K562 (cell line): ENCODE results near the gene HIRIP3. TPM values are rescaled to one million over a fixed set of nuclear protein-coding genes. Genes with fewer than 3 reads are reported as not detected.

Experiments
- ATF6 ChIP-seq: sonication (generic); formaldehyde crosslinking; IDR thresholded peaks from 2 replicates; pipeline ENCODE4 v1.4.0; 2020; ENCODE audit warnings: mild to moderate bottlenecking, missing genetic modification reagents
- CGGBP1 ChIP-seq: fragments of 250-450 bp; sonication (Bioruptor Pico); IDR thresholded peaks from 2 replicates; pipeline ENCODE4 v1.9.0; 2021; ENCODE audit warnings: mild to moderate bottlenecking
- E2F6 ChIP-seq, 2 experiments: IDR thresholded peaks; 2 replicates each; pipeline ENCODE4 v1.6.1; 2011; ENCODE audit warnings: borderline replicate concordance in 1 of 2, control low read depth in 1 of 2, low read depth in 1 of 2, low read length in 1 of 2, mild to moderate bottlenecking in 1 of 2, mixed read lengths in 1 of 2, moderate library complexity in 1 of 2; ENCODE audit not compliant: insufficient read depth in 1 of 2, insufficient read length in 1 of 2, poor library complexity in 1 of 2, severe bottlenecking in 1 of 2; ENCODE audit errors: extremely low read depth in 1 of 2
- HOMEZ ChIP-seq: fragments of 250-450 bp; sonication (Bioruptor Pico); IDR thresholded peaks from 2 replicates; pipeline ENCODE4 v1.4.0; 2020; ENCODE audit warnings: mild to moderate bottlenecking, moderate library complexity
- KDM1A ChIP-seq, 2 experiments: fragments of 450-650 bp; IDR thresholded peaks; 2 replicates each; pipeline ENCODE4 v1.6.1; 2016; ENCODE audit warnings: mild to moderate bottlenecking in 2 of 2
- PCBP2 ChIP-seq: fragments of 200-400 bp; formaldehyde crosslinking; IDR thresholded peaks from 2 replicates; pipeline ENCODE4 v1.6.1; 2018; ENCODE audit warnings: low read length, low read depth, mild to moderate bottlenecking, moderate library complexity; ENCODE audit not compliant: poor library complexity, severe bottlenecking
- PTBP1 ChIP-seq: fragments of 200-400 bp; formaldehyde crosslinking; IDR thresholded peaks from 2 replicates; pipeline ENCODE4 v1.6.1; 2017; ENCODE audit warnings: low read depth, low read length
- ZNF212 ChIP-seq: fragments of 450-650 bp; formaldehyde crosslinking; IDR thresholded peaks from 2 replicates; pipeline ENCODE4 v1.4.0; 2020; ENCODE audit warnings: mild to moderate bottlenecking
- ZNF609 ChIP-seq: sonication (generic); formaldehyde crosslinking; IDR thresholded peaks from 2 replicates; pipeline ENCODE4 v1.8.1; 2023; ENCODE audit warnings: missing genetic modification reagents, mild to moderate bottlenecking, borderline replicate concordance
- polyA plus RNA-seq, 8 experiments: library from polyadenylated mRNA; depleted of rRNA in 4 of 8; stranded (reverse) in 5 of 8; unstranded in 3 of 8; fragments of >200 nt; fragmentation: Nextera tagmentation in 2 of 8; fragmentation: Illumina TruSeq in 1 of 8; extraction: Ambion mirVana in 2 of 8; extraction: Trizol in 1 of 8; gene quantifications; 2 replicates each; pipeline versions ENCODE4 v1.2.1 to v1.2.3, GENCODE V29; 2011 to 2014; ENCODE audit warnings: inconsistent platforms in 1 of 8, missing spikeins in 1 of 8
- total RNA-seq, 7 experiments: library from RNA; depleted of rRNA in 6 of 7; stranded (reverse); fragments of >200 nt in 6 of 7; fragmentation: Illumina TruSeq in 2 of 7; extraction: Trizol in 2 of 7; gene quantifications; 2 replicates each; pipeline versions ENCODE4 v1.2.1 to v1.2.3, GENCODE V29; 2011 to 2021; ENCODE audit warnings: low replicate concordance in 1 of 7

Gene HIRIP3
- total and polyA plus RNA-seq, 9 of the 15 experiments (the other 6 are each of a cell fraction or from before 2014, with no cell fraction given): 3.3 to 38.2 (median 18.2) TPM

- TF ChIP-seq HOMEZ (no peak), PCBP2 (no peak), ATF6 (CRISPR knock-in tag) (no peak), CGGBP1 (no peak), ZNF609 (CRISPR knock-in tag) (0 out of 2 replicates have a peak, but pooled peaks have one; percentile 14), KDM1A (IDR thresholded peaks at IDR 0.05) (0 out of 4 replicates have a peak, but pooled peaks of 1 of the 2 experiments have one; percentile 6), ZNF212 (CRISPR knock-in tag) (no peak), PTBP1 (no peak), E2F6 (IDR thresholded peaks at IDR 0.05; ENCODE audit: borderline replicate concordance in 1 of 2, extremely low read depth in 1 of 2, insufficient read depth in 1 of 2, insufficient read length in 1 of 2, low read depth in 1 of 2, low read length in 1 of 2, poor library complexity in 1 of 2, severe bottlenecking in 1 of 2) (peak in 1 of 2 experiments; percentile 40)
Measured at GRCh38 chr16:29996766-29997250, 1.4 kb upstream of the HIRIP3 start (continued).
